ENCODE results near the gene SFTA2. TPM values are rescaled to one million over a fixed set of nuclear protein-coding genes. Genes with fewer than 3 reads are reported as not detected.

SFTA2 gene
- total RNA-seq, 1 experiment from 2014 or later: not detected

DNA sequence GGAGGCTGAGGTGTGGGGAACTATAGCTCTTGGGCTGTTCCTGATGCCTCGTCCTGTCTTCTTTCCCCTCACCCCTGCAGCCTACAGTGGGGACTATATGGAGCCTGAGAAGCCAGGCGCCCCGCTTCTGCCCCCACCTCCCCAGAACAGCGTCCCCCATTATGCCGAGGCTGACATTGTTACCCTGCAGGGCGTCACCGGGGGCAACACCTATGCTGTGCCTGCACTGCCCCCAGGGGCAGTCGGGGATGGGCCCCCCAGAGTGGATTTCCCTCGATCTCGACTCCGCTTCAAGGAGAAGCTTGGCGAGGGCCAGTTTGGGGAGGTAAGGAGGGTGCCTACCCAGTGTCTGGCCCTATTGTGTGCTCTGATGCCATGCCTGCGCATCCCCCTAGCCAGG lies 35.4 kb downstream of the SFTA2 start:
- no peak overlapping the region for H4K91ac ChIP-seq (ENCODE audit: insufficient read length, low read depth, low read length)
- no peak for DNase-seq
- H3K79me2 ChIP-seq (ENCODE audit: insufficient read depth, low read length): no peaks in the 10 kb centered on the region
- H3K27me3 Mint-ChIP-seq (ENCODE audit: low read depth): no peaks in the 10 kb centered on the region
- peaks cover 46 to 79% (median 75%) of the 10 kb centered on the region in 3 experiments for H3K36me3 Mint-ChIP-seq (ENCODE audit: insufficient read depth in 1 of 3, low read depth in 3 of 3)
- no peak overlapping the region for H2AK5ac ChIP-seq (ENCODE audit: insufficient read length, low read length)
- no peak overlapping the region for H3K23ac ChIP-seq (ENCODE audit: insufficient read length, low read depth, low read length)
- no peak overlapping the region for H3K56ac ChIP-seq (ENCODE audit: insufficient read length, low read depth, low read length)
- no peaks in the 10 kb centered on the region for H3K79me1 ChIP-seq (ENCODE audit: insufficient read depth, low read depth, low read length, poor library complexity, severe bottlenecking)
- H2BK20ac ChIP-seq (ENCODE audit: low read depth, low read length, poor library complexity, severe bottlenecking): no peak overlapping the region
- no peak overlapping the region for H3K27ac ChIP-seq (ENCODE audit: insufficient read length, low read depth, low read length)
- no peak overlapping the region for H2BK5ac ChIP-seq (ENCODE audit: insufficient read length, low read length)
- TF ChIP-seq, protein P1, sequence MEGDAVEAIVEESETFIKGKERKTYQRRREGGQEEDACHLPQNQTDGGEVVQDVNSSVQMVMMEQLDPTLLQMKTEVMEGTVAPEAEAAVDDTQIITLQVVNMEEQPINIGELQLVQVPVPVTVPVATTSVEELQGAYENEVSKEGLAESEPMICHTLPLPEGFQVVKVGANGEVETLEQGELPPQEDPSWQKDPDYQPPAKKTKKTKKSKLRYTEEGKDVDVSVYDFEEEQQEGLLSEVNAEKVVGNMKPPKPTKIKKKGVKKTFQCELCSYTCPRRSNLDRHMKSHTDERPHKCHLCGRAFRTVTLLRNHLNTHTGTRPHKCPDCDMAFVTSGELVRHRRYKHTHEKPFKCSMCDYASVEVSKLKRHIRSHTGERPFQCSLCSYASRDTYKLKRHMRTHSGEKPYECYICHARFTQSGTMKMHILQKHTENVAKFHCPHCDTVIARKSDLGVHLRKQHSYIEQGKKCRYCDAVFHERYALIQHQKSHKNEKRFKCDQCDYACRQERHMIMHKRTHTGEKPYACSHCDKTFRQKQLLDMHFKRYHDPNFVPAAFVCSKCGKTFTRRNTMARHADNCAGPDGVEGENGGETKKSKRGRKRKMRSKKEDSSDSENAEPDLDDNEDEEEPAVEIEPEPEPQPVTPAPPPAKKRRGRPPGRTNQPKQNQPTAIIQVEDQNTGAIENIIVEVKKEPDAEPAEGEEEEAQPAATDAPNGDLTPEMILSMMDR (conservative IDR thresholded peaks at IDR 0.05): no peak
- no peaks in the 10 kb centered on the region for H3K9me3 ChIP-seq (ENCODE audit: control insufficient read depth, low read depth, low read length)
- H2BK15ac ChIP-seq (ENCODE audit: low read depth, low read length): no peak overlapping the region
- H2BK120ac ChIP-seq (ENCODE audit: low read depth, low read length, poor library complexity, severe bottlenecking): no peak overlapping the region
- WGBS (ENCODE audit: extremely low coverage, insufficient read length, low lambda C conversion rate): no CpG with 5 or more reads among the region's 13 CpGs
- H3K18ac ChIP-seq (ENCODE audit: insufficient read length, low read depth, low read length): no peak overlapping the region
- no peaks in the 10 kb centered on the region for H3K23me2 ChIP-seq (ENCODE audit: insufficient read length, low read depth, low read length, poor library complexity, severe bottlenecking)
- no peak overlapping the region for H3K4ac ChIP-seq (ENCODE audit: low read depth, low read length)
- no peak overlapping the region for H4K5ac ChIP-seq (ENCODE audit: insufficient read length, low read depth, low read length)
- no peak overlapping the region for H2AFZ ChIP-seq (ENCODE audit: low read length)
- H4K20me1 ChIP-seq (ENCODE audit: control insufficient read depth, insufficient read depth, insufficient read length): no peaks in the 10 kb centered on the region
- H3K4me1 ChIP-seq (ENCODE audit: insufficient read depth, low read length): no peaks in the 10 kb centered on the region
- H3K9me3 Mint-ChIP-seq: no peaks in the 10 kb centered on the region
- H4K8ac ChIP-seq (replicated peaks; ENCODE audit: insufficient read length, low read depth, low read length): no peak overlapping the region
- no peak overlapping the region for H2BK12ac ChIP-seq (ENCODE audit: insufficient read length, low read depth, low read length)
- no peaks in the 10 kb centered on the region for H3K27me3 ChIP-seq (ENCODE audit: insufficient read depth, low read length)
- H3K4me2 ChIP-seq (ENCODE audit: insufficient read depth, insufficient read length, low read length): no peak overlapping the region
- H3K9ac ChIP-seq (ENCODE audit: extremely low read depth, insufficient read length, low read length): no peak overlapping the region
- peak overlapping the region in 1 of 3 experiments; percentile 71; a peak in 1 of 7 replicates for H3K27ac Mint-ChIP-seq
- no peak overlapping the region for H3T11ph ChIP-seq (ENCODE audit: low read length)
- H3K4me3 Mint-ChIP-seq: no peak overlapping the region
- H3K14ac ChIP-seq (ENCODE audit: insufficient read depth, low read length): no peak overlapping the region
- peaks cover 9 to 15% of the 10 kb centered on the region in 2 experiments for H3K4me1 Mint-ChIP-seq

Data from H9 (cell line).